GM18907 (cell line): ENCODE data around the gene SHISAL1.

ENCODE experiments used
- ATAC-seq: cut with Tn5 transposase; IDR thresholded peaks from one replicate; pipeline ENCODE4 v1.9.1; 2021; ENCODE audit warnings: mild to moderate bottlenecking, moderate library complexity; ENCODE audit not compliant: unreplicated experiment

Gene SHISAL1

DNA sequence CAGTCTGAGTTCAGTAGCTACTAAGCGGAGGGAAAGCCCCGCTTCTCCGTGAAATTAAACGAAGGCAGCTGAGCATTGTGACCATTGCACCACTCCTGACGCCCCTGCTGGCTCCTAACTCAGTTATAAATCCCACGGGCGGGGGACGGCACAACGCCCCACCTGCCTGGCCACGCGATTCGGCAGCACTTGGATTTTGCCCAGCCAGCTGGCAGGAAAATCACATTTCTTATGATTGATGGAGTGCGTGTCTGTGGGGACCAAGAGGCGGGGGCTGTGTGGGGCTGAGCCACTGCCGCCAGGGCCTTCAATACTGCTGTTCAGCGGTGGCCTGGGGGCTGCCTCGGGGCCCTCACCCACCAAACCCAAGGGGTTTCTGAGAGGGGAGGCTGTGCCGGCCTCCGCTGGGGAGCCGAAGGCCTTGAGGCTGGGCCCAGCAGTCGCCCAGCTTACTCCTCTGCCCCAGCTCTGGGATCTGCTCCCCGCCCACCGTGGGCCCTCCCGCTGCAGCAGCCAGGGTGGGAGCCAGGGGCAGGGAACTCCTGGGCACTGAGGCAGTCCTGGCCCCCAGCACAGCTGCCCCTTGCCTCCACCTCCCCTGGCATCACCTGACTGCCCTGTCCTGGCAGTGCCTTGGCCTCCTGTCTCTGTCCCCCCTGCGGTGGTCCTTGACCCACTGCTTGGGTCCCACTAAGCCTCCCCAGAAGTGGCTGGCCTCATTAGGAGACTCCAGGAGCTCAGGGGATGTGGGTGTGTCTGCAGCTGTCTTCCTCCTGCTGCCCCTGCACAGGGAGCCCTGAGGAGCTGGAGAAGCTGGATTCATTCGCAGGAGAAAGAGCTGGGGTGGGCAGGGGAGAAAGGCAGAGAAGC is 30.7 kb downstream of the SHISAL1 start:
- ATAC-seq: no peak

DNA sequence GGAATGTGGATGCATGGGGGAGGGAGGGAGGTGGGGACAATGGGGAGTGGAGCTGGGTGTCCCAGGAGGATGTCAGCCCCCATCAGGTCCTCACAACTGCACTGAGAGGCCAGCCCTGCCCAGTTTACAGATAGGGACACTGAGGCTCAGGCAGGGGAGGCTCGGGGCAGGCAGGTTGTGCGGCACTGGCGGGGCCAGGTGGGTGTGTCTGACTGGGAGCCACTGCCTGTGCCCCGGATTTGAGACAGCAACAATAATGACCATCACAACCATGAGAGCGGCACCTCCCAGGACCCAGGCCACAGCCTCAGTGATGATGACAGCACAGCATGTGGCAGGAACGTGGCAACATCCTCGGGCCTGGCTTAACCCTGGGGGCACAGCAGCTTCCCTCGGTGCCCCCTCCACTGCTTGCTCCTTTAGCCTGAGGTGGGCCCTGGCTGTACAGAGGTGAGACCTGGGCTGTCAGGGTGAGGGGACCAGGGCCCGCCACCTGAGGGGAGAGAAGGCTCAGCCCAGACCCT is 32.0 kb downstream of the SHISAL1 start:
- no peak for ATAC-seq

DNA sequence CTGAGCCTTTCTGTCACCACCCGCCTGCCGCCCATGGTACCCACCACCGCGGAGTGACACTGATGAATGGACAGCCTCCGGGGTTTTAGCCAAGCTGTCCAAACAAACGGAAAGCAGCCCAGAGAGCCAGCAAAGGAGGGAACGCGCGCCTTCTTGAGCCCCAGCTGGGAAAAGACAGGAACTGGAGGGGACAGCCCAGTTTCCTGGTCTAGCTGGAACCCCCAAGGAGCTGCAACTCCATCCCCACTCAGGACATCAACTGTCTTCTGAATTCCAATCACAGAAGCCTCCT is 33.7 kb downstream of the SHISAL1 start:
- ATAC-seq: no peak

DNA sequence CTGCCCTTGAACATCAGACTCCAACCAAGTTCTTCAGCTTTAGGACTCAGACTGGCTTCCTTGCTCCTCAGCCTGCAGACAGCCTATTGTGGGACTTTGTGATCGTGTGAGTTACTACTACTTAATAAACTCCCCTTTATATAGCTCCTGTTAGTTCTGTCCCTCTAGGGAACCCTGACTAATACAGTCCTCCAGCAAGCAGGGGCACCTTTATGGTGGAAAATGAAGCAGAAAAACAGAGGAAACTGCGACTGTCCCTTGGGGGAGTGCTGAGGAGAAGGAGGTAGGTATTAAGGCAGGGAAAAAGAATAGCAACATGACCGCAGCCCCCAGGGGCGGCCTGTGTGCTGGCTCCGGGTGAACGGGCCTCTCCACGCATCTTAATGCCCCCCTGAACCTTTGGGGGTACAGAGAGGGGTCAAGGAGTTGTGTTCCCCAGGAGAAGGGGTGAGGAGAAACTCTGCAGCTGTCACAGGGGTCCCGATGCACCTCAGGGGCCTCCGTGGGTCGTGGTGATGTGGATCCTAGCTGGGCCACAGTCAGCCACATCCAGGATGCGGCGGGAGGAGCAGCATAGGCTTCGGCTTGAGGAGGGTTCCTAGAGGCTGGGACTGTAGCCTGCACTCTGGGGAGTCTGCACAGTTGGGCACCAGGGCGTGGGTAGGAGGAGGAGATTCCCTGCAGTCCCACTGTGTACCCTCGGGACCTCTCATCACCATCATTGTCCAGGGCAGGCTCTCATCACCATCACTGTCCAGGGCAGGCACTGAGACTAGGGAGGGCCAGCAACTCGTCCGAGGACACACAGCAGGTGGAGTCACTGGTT is 34.3 kb downstream of the SHISAL1 start:
- ATAC-seq: no peak

DNA sequence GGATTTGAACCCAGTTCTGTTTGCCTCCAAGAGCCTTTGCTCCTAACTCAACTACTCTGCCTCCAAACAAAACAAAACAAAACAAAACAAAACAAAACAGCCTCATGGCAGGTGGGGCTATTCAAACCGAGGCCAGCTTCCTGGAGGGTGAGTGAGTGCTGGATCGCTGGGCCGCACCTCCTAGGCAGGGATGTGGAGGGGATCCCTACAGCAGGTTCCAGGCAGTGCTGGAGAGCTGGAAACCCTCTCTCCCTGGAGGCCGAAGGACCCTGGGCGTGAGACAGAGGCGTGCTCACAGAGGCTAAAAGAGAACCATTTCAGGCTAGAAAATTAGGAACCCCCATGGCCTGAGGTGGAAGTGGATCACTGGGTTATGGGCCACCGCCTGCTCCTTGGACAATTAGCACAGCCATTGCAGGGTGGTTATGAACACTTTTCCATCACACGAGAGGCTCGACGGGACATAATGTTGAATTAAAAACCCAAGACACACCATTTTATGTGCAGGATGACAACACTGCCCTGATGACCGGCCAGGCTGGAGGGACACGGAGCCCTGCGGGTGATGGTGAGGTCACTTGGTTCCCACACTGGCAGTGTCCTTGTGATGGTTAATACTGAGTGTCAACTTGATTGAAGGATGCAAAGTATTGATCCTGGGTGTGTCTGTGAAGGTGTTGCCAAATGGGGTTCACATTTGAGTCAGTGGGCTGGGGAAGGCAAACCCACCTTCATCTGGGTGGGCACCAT is 35.2 kb downstream of the SHISAL1 start:
- ATAC-seq: no peak

DNA sequence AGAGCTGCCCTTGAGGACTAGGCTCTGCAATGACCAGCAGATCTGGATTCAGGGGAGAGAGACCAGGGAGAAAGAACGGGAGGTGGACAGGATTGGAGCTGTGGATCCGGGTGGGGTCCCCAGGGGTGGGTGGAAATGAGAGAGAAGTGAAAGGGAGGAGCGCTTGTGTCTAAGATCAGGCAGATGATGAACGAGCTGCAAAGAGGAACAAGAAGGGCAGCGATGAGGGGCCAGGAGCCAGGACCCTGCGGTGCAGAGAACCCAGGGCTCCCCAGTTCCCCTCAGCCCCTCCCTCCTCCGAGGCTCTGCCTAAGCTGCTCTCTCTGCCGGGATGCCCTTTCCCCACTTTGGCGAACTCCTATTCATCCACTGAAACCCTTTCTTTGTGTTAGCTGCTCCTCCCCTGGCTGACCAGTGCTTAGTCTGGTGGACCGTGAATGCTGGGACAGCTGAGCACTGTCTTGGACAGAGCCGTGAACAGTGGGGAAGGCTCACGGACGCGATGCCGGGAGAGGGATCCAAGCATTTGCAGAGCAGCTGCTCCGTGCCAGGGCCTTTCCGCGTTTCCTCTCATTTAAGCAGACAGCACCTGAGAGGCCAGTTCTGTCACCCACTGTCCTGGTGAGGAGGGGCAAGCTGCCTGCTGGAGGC is 35.9 kb downstream of the SHISAL1 start:
- ATAC-seq: no peak

DNA sequence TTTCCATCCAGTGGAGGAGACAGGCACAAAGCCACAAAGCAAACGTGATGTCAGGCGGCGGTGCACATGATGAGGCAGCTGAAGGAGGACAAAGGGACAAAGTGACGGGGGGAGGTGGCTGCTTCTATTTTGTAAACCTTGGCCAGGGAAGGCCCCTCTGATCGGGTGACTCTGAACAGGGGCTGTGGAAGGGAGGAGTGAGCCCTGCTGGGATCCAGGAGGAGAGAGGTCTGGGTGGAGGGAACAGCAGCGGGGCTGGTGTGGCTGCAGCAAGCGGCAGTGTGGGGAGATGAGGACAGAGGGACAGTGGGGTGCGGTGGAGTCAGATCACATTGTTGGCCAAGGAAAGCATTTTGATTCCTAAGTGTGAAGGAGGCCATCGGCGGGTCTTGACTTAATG is 36.7 kb downstream of the SHISAL1 start:
- ATAC-seq: no peak

DNA sequence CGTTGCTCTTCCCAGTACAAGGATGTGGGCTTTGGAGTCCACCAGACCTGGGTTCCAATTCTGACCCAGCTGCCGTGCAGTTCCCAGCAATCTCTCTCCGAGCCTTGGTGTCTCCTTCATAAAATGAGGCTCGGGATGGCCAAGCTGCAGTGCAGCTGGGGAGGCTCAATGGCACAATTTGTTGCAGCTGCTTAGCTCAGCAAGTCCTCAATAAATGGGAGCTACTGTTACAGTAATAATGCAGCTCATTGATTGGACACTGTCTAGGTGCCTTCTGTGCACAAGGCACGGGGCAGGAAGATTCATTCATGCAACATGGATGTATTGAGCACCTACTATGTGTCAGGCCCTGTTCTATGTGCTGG is 37.1 kb downstream of the SHISAL1 start:
- no peak for ATAC-seq

DNA sequence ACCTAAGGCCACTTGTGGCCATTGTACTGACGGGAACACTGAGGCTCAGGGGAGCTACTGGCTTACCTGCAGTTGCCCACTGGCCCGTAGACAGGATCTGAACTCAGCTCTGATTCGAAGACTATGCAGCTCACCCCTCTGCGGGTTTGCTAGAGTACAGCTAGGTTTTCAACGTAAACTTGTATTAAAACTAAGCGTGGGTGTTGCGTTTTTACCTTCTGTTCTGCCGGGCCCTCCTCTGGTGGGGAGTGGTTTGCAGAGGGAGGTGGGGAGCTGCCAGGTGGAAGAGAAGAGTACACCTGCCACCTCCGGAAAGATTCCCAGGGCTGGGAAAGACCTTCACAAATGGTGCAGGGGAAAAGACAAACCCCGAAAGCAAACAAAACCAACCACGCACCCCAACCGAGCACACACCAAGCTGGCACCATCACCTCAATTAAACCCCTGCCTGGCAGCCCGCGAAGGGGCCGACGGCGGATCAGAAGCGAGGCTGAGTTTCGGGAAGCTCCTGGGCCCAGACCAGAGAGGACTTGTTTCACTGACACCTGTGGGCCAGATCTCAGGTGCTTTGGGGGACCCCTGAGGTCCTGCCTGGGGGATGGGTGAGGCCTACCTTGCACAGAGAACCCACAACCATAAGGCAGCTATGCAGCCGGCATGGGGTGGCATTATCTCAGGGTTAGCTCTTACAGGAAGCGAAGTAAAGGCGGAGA is 37.7 kb downstream of the SHISAL1 start:
- no peak for ATAC-seq

DNA sequence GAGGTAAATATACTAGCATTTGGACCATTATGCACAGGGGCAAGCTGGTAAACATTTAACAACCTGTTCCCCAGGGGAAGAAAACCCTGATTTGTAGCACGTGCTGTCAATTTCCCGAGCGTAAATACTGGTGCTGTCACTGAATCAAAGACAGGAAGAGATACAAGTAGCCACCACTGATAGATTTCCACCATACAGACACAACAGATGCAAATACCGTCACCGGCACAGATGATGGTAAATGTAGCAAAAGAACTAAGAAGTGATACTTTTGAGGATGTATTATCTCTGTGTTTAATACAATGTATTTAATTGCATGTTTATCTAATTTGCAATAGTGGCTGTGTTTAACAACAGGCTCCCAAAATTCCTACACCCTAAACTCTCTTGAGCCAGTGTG is 39.6 kb downstream of the SHISAL1 start:
- ATAC-seq: no peak

DNA sequence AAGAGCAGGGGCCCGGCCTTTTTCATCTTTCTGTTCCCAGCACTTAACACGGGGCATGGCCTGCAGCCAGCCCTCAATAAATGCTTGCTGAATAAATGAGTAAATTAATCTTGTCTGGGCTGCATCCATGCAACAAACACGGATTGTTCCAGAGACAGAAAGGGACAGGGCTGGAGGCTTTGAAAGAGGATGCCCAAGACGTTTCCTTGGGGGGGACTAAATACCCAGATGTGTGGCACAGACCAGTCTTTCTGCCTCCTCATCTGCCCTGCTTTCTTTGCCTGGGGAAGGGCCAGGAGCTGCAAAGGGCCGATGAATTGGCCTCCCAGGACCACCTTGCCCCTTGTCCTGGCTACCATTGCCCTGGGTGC is 40.4 kb downstream of the SHISAL1 start:
- no peak for ATAC-seq

DNA sequence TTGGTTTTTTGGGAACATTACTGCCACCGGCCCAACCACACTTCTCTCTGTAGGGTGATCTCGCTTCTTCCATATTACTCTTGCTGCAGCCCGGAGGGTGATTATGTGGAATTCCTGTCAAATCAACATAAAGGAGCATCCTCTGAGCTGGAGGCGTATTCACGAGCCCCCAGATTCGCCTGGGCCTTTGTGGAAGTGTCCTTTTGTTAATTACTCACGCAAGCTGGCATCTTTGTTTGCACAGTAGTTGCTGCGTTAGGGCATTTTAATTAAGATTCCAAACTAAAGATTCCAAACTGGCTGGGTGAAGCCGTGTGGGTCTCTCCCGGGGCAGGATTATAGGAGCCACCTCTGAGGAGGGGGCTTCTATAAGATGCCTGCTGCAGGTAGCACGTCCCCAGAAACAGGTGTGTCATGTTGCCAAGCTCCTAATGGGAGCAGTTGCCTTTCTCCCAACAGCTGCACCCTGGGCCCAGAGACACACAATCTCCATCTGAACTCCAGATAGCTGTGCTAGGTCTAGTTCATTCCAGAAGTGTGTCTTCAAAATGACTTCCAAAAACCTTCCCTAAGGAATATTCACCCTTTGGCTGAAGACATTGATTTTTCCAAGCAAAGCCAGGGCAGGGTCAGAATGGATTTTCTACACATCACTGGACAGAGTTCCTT is 40.9 kb downstream of the SHISAL1 start:
- no peak for ATAC-seq

DNA sequence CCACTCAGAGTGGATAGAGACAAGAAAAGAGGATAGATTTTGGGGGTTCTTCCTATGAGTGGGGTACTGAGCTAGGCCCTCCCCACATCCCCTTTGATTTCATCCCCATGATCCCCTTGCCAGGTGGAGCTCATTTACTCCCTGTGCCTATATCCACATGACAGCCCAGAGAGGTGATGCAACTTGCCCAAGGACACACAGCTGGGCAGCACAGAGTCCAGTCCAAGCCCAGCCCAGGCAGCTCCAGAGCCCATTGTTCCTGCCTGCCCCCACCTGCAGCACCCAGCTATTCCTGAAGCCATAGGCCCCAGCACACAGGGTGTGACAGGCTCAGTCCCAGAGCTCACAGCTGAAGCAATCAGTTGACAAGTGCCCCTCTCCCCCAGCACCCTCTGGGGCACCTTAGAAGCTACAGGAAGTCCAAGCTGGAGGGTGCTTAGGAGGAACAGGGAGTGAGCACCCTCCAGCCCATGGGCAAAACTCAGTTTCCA is 41.7 kb downstream of the SHISAL1 start:
- ATAC-seq: no peak

DNA sequence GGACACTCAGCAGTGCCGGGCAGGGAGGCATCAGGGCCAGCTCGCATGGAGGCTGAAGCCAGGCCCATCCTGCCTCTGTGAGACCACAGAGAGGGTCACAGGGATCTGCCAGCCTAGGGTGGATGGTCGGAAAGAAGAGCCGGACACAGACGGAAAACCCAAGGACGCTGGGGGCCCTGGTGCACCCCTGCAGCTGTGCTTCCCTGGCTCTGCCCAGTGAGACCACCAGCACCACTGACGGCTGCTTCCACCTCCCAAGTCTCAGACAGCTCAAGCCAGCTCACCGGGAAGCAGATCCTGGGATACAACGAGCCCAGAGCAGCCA is 42.2 kb downstream of the SHISAL1 start:
- no peak for ATAC-seq

DNA sequence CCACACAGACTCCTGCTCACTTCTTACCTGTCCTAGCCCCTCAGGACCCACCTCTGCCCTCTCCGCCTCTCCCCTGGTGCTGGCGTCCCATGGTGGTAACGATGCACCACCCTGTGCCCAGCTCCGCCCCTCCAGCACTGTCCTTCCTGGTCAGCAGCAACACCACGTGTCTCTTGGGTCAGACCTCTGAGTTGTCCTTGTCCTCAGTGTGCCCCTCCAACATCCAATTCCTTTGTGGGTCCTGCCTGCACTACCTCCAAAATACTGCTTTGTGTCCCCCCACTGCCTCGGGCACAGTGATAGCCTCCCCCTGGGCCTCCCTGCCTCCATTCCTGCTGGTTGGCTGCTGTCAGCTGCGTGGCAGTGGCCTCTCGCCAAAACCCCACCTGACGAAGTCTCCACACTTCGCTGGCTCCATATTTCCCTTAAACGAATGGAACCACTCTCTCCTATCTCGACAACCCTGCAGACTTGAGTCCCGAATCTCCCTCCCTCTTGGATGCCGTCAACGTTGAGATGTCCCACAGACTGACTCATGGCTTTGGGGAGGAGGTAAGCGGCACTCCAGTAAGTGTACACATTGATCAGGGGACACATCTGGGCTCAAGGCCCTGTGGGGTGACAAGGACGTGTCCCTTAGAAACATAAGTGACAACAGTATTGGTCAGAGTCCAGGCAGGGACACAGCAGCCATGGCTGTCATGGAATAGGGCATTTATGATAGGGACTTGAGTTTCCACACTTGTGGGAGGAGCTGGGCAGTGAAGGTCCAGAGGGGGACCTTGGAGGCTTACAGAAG is 42.8 kb downstream of the SHISAL1 start:
- no peak for ATAC-seq

DNA sequence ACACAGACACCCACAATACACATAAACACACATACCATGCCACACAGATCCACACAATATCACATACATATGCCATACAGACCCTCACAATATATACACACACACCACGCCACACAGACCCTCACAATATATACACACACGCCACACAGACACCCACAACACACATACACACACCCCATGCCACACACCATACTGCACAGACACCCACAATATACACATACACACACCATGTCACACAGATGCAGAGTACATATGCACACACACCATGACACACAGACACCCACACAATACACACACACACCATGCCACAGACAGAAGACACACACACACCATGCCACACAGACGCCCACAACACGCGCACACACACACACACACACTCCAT is 43.6 kb downstream of the SHISAL1 start:
- ATAC-seq: no peak

DNA sequence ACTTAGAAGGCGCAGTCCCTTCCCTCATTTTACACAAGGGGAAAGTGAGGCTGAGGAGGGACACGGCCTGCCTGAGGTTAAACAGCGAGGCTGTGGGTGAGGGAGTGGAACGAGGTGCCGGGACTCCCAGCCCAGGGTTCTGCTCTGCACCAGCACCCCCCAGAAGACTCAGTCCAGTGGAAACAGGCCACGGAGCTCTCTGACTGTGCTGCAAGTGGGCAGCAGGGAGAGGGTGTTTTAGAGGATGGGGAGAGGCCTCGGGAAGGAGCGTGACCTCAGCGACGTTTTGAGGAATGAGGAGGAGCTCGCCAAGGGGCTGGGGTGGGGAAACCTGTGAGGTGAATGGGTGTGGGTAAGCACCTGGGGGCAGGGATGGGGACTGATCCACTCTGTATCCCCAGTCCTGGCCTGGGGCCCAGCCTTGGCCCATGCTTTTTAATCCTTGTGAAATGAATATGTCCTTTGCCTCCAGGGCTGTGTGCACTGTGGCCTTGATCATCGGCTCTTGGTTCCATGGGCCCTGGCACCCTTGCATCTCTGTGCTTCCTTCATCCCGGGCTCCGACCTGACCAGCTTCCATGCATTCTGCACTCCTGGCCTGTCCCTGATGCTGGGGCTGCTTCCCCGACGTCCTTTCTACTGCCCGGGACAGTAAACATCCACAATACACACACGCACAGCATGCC is 44.2 kb downstream of the SHISAL1 start:
- no peak for ATAC-seq

DNA sequence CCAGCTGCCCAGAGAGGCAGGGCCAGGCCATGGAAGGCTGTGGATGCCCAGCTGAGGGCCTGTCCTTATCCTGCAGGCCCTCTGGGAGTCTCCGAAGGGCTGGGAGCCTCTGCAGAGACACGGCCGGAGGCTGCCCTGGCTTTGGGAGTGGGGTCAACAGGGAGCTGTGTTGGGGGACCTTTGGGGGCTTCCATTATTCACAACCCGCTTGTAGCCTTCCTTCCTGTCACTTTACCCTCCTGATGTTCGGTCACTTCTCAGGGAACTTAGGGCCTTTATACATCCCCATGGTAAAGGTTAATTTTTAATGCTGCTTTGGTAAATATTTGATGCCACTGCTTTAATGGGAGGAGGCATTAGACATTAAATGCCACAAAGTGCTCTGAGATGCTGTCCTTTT is 44.9 kb downstream of the SHISAL1 start:
- no peak for ATAC-seq
